ENCODE results near the gene ETV6. TPM values are rescaled to one million over a fixed set of nuclear protein-coding genes. Genes with fewer than 3 reads are reported as not detected.

Gene ETV6
- total RNA-seq, 1 experiment from 2014 or later, result 12.4 TPM

DNA sequence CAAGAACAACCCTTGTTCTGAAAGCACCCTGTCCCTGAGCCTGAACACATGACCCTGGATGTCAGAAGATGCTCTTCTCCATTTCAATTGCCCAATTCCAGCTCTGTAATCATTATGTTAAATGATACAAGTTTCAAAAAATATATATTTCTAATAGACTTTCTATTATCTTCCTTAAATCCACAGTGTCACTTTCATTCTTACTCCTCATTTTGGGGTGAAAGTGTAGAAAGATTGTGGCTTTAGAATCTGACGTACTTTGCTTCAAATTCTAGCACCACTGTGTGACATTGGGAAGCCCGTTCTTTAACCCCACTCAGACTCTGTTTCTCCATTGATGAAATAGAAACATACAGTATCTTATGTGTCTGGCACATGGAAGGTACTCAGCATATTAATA lies 83.2 kb downstream of the ETV6 start:
- no peak for DNase-seq (ENCODE audit: low read depth)

DNA sequence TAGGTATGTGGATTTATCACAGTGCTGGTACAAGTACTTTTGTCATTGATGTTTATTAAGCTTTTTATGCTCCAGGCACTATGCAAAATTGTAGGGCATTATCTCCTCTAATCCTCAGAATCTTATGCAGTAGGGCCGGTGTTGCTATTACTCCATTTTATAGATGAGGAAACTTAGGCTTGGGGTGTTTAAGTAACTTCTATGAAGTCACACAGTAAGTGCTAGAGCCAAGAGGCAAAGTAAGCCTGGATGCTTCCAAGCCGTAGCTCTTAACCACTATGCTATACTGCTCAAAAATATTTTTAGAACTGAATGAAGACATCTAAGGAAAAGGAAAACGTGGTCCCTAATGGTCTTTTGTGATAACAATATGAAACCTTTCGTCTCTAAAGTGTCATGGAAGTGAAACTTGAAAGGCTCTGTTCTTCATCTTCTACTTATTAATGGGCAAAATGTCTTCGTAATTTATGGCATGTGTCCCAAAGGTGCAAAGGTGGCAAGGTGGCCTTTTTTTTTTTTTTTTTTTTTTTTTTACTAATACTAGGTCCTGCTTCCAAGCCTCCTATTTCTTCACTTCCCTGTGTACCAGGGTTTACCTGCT lies 85.2 kb downstream of the ETV6 start:
- DNase-seq (ENCODE audit: low read depth), result no peak

DNA sequence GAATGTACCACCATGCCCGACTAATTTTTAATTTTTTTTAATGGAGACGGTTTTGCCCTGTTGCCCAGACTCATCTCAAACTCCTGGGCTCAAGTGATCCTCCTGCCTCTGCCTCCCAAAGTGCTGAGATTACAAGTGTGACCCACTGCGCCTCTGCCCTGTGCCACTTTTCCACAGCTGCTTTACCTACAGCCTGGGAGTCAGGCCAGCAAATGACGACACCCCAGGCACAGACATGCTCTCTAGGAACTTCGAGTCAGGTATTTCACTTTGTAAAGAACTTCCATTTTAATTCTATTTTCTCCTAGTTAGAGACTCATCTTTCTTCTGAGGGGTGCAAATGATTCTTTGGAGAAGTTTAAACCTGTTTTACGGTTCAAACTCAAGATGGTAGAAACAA lies 89.0 kb downstream of the ETV6 start:
- DNase-seq (ENCODE audit: low read depth), result no peak

DNA sequence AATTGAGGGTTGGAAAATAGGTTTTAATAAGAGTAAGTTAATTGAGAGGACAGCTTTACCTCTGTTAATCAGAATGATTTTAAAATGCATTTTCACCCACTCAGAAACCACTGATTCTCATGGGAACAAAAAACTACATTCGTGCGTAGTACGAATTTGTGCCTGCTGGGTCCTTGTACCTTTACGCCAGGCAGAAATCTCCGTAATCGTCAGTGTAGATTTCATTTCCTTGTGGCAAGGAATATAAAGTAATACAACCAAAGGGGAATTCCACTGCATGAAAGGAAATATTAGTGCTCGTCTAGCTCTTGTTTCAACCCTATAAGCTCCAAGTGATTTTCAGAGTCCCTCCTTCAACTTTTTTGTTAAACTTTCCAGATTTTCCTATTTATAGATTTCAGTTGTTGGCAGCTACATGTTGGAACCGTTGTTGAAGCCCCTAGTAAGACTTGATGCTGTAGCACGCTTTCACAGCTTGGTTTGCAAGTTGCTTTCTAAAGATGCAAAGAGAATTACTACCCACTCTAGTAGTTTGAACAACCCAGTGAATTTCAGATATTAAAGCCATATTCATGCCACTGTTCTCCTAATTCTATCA lies 90.6 kb downstream of the ETV6 start:
- DNase-seq (ENCODE audit: low read depth), result no peak

- DNase-seq (ENCODE audit: low read depth), result peak; percentile 45
Observed at GRCh38 chr12:11741434-11742092, 92.1 kb downstream of the ETV6 start.

- DNase-seq (ENCODE audit: low read depth), result no peak
Observed at GRCh38 chr12:11743423-11744409, 94.2 kb downstream of the ETV6 start.

- DNase-seq (ENCODE audit: low read depth), result no peak
Observed at GRCh38 chr12:11744410-11744801, 94.9 kb downstream of the ETV6 start.

GRCh38 chr12:11745113-11745512 lies 95.6 kb downstream of the ETV6 start:
- no peak for DNase-seq (ENCODE audit: low read depth)

GRCh38 chr12:11746024-11746771 lies 96.7 kb downstream of the ETV6 start:
- peak; percentile 96 for DNase-seq (ENCODE audit: low read depth)

DNA sequence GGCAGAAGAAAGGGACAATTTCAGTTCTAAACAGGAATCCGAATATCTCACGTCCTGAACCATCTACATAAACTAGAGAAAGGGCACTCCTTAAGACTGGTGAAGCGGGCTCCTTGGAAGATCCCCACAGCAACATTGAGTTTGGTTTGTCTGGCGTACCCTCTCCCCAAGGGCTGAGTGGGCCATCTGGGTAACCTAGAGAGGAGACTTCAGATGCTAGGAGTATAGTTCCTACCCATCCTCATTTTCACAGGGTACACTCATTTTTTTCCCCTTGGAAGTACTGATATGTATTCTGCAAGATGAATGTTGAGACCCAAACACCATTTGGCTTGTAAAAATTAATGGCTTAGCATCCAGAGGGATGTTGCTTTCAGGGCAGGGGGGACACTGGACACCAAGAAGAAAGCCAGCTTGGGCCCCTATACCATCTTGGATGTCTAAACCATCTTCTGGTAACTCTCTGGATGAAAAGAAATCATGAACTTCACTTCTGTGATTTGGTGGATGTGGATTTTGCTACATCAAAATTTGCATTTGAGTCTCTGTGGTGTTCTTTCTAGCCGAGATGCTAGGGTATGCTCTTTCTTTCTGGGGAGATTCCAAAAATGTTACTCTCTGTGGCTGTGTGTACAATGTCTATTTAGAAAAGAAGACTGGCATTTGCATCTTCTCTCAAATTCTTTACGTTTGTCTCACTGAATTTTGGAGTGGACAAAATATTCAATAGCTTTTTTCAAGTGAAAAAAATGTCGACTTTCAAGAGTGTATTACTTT lies 97.7 kb downstream of the ETV6 start:
- no peak for DNase-seq (ENCODE audit: low read depth)

- no peak for DNase-seq (ENCODE audit: low read depth)
Observed at GRCh38 chr12:11747969-11748368, 98.5 kb downstream of the ETV6 start.

- DNase-seq (ENCODE audit: low read depth), result no peak
Observed at GRCh38 chr12:11748903-11749302, 99.4 kb downstream of the ETV6 start.

DNA sequence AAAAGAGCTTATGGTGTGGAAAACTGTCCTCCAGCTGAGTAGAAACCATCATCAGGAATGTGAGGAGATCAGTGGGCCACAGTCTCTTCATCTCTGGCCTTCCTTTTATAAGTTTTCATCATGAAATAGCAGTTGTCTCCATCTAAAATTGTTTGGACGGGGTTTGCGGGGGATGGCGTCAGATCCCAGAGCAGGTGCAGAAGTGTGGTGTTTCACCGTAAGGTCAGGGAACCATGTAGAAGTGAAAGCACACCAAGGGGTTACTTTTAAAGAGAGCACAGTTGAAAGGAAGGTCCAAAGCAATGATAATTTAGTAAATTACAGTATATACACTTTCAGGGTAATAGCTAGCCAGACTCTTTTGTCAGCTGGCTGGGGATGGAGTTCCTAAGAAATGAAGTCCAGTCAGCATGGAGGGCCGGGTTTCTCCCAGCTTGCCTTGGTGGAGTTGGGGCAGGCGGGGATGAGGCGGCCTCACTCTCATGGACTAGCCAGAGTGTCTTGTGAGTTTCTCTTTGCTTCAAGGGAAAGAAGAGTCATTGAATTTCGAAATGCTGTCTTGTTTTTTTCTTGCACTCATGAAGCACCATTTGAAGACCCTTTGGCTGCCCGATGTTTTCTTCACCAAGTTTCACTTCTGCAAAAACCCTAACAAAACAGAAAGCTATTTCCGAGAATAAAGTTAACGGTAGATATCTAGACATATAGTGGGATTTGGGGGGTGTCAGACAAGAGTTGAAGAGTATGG lies 100.6 kb downstream of the ETV6 start:
- no peak for DNase-seq (ENCODE audit: low read depth)

DNA sequence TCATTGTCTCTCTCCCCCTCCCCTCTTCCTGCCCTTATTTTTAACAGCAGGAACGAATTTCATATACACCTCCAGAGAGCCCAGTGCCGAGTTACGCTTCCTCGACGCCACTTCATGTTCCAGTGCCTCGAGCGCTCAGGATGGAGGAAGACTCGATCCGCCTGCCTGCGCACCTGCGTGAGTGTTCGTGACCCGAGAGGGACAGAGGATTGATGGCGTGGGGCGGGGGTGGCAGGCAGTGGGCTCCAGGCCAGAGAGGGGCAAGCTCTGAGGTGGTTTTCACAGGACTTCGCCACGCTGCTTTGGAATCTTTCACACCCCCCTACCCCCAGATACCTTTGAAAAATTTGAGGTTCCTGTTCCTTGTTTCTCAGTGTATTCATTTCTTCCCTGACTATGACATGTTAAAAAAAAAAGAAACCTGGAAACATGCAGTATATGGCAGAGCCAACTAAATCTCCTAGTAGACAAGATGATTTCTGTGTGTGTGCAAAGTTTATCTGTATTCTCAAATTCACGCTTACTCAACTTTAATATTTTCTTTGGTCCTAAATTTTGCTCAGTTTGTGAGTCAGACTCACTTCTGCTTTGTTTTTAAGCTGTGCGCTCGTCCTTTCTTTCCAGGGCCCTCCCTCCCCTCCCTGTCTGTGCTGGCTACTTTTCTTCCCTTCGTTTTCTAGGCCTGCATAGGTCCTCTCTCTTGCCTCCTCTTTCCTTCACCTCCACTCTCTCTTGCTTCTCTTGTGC lies 103.1 kb downstream of the ETV6 start:
- DNase-seq (ENCODE audit: low read depth), result no peak

DNA sequence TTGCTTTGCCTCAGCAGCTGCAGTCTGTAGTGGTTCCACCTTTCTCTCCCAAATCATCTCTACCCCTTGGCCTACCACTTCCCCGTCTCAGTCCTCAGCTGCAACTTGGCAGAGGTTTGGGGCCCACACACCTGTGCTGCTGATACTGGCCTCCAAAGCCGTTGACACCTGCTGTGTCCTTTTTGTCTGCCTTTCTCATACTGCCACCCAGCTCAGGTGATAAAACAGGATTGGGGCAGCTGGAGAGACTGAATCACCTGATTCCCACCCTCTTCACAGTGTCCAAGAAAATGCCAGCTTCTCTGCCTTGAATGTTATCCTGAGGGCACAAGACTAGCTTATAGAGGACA lies 103.7 kb downstream of the ETV6 start:
- DNase-seq (ENCODE audit: low read depth), result no peak

DNA sequence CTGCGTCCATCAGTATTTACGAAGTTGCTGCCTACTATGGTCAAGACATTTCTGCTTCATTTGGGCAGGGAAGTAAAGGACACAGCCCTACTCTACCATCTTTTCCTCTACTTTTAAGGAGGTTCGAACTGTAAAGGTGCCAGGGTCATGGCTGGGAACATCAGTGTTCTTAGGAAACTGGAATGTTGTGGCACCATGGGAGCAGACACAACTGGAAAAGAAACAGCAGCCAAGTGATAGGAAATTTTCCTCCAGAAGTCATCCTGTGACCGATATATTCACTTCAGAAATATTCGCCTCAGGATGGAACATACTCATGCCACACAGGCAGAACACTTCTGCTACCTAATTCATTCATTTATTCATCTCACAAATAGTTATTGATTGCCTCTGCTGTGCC lies 104.4 kb downstream of the ETV6 start:
- DNase-seq (ENCODE audit: low read depth), result no peak

DNA sequence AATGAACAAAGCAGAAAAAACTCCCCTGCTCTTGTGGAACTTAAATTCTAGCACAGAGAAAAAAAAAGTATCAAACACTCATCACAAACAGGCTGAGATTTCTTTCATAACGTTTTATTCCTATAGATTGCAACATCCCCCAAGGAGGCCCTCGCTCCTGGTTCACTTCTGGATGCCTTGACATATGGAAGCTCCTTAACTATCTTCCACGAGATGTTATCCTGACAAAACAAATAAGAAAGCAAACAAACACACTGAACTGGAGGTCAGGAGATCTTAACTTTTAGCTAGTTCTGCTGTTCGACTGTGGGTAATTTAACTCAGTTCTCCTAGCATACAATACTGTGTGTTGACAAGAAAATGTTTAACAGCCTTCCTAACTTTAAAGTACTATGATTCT lies 104.8 kb downstream of the ETV6 start:
- no peak for DNase-seq (ENCODE audit: low read depth)

DNA sequence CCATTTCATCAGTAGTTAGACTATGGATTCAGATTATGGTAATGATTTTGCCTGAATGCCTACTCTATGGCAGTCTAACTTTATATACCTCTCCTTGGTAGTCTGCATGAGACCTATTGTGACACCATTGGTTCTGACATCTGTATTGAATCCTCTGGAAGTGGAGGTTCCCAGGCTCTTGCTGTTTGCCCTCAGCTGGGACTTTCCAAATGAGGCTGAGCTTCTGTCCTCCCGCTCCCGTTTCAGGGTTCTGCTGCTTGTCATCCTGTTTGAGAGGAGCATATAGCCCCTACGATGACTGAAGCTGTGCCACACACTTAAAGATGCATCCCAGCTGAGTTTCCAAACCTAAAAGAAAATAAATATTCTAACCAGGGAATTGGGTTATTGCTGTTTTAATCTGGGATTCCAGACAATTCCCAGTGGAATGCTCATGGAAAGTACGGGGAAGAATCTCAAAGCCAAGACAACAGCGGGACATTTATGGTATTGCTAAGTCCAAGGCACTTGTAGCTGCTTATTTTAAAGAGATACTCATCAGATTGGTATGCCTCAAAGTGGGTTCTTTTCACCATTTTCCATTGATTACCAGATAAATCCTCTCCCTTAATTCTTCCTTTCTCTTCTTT lies 105.9 kb downstream of the ETV6 start:
- no peak for DNase-seq (ENCODE audit: low read depth)
